A673 (cell line): ENCODE measurements around the gene CDH6. TPM values are rescaled to one million over a fixed set of nuclear protein-coding genes. Genes with fewer than 3 reads are reported as not detected.

ENCODE experiments used
- BruUV-seq: library from RNA; stranded (reverse); fragments of 400-500 nt; replicated peaks from 2 replicates; lab custom pipeline; 2021; lab: Mats Ljungman, UMichigan
- CTCF ChIA-PET: fragments of 300-600 bp; sonication (Branson Sonifier 250); formaldehyde crosslinking; loops from one replicate; lab custom pipeline; 2022; ENCODE audit warnings: antibody characterized with exemption; lab: Charles Lee
- POLR2A ChIA-PET: fragments of 300-600 bp; sonication (Branson Sonifier 250); formaldehyde crosslinking; loops from one replicate; lab custom pipeline; 2022; ENCODE audit warnings: antibody characterized with exemption; ENCODE audit not compliant: low non-redundant PET; lab: Charles Lee
- DNase-seq: peaks from one replicate; pipeline ENCODE4 v3.0.0-alpha.2; 2015; ENCODE audit warnings: low spot score
- H3K27ac ChIP-seq: fragments of 200-600 bp; sonication (generic); 2 replicates; pipeline ENCODE4 v1.5.1; 2016; ENCODE audit warnings: mixed run types, low read depth, mild to moderate bottlenecking, mixed read lengths, antibody characterized with exemption, low read length; ENCODE audit not compliant: poor library complexity, severe bottlenecking
- H3K27me3 ChIP-seq: fragments of 200-600 bp; sonication (generic); replicated peaks from 2 replicates; pipeline ENCODE4 v1.6.1; 2017; ENCODE audit warnings: mixed run types, low read depth, mild to moderate bottlenecking, mixed read lengths, antibody characterized with exemption, low read length; ENCODE audit not compliant: insufficient read depth, poor library complexity
- H3K36me3 ChIP-seq: fragments of 200-600 bp; sonication (generic); 2 replicates; pipeline ENCODE4 v1.6.1; 2016; ENCODE audit warnings: mixed run types, mild to moderate bottlenecking, mixed read lengths, antibody characterized with exemption, low read length; ENCODE audit not compliant: insufficient read depth, poor library complexity, severe bottlenecking
- H3K4me1 ChIP-seq: fragments of 200-600 bp; sonication (generic); 2 replicates; pipeline ENCODE4 v1.6.1; 2017; ENCODE audit warnings: mixed run types, mild to moderate bottlenecking, mixed read lengths, antibody characterized with exemption, low read length; ENCODE audit not compliant: insufficient read depth, poor library complexity, severe bottlenecking
- H3K4me3 ChIP-seq: fragments of 200-600 bp; sonication (generic); 2 replicates; pipeline ENCODE4 v1.5.1; 2016; ENCODE audit warnings: low read depth, mixed run types, mild to moderate bottlenecking, mixed read lengths, low read length; ENCODE audit not compliant: poor library complexity, severe bottlenecking
- H3K9me3 ChIP-seq: fragments of 200-600 bp; sonication (generic); 2 replicates; pipeline ENCODE4 v1.6.1; 2016; ENCODE audit warnings: mixed run types, low read depth, mild to moderate bottlenecking, mixed read lengths, antibody characterized with exemption, low read length; ENCODE audit not compliant: poor library complexity, severe bottlenecking
- EZH2 ChIP-seq: fragments of 200-600 bp; sonication (generic); IDR thresholded peaks from 2 replicates; pipeline ENCODE4 v1.6.1; 2017; ENCODE audit warnings: borderline replicate concordance, low read depth, mild to moderate bottlenecking, mixed read lengths, antibody characterized with exemption, low read length; ENCODE audit not compliant: poor library complexity, severe bottlenecking
- intact Hi-C: fragments of 100-400 bp; cut with micrococcal nuclease; formaldehyde crosslinking; loops from one replicate; pipeline ENCODE4 v1.10.0; 2022; ENCODE audit not compliant: unreplicated experiment
- total RNA-seq: library from RNA; stranded (reverse); gene quantifications from 2 replicates; pipeline ENCODE4 v1.2.3, GENCODE V29; 2021
- TF ChIP-seq, protein P1 (sequence below): fragments of 300-800, 200-600 bp; sonication (generic); conservative IDR thresholded peaks from 2 replicates; pipeline ENCODE4 v1.5.1; 2017; ENCODE audit warnings: low read depth, mild to moderate bottlenecking, antibody characterized with exemption, low read length, moderate library complexity, mixed read lengths

The CDH6 gene
- total RNA-seq, 1 experiment from 2014 or later = 3.6 TPM

DNA sequence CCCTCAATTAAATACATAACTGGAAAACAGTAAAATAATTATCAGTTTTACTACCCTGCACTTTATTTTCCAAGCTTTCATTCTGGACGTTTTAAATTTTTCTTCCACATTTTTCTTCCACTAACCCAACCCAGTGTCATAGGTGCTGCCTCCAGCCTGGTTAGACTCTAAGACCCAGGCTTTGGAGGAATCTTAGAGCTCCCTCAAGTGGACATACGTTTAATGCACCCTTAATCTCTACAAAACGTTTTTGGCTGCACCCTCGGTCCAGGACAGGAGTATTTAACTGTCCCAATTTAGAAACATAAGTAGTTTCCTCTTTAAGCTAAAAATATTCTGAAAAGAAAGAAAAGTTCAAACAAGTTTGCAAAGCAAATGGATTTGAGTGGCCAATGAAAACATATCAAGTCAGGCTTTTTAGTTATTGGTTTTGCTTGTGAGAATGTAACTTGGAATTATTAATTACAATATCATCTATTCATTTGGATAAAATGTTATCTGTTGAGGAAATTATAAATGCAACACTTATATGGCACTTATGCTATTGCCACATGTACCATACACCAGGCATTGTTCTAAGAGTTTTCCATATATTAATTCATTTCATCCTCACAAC, 38.9 kb downstream of the CDH6 start:
- BruUV-seq = no TSS peak
- peak; percentile 84 for DNase-seq
- H3K27ac ChIP-seq = no peak overlapping the region
- TF ChIP-seq, protein P1, sequence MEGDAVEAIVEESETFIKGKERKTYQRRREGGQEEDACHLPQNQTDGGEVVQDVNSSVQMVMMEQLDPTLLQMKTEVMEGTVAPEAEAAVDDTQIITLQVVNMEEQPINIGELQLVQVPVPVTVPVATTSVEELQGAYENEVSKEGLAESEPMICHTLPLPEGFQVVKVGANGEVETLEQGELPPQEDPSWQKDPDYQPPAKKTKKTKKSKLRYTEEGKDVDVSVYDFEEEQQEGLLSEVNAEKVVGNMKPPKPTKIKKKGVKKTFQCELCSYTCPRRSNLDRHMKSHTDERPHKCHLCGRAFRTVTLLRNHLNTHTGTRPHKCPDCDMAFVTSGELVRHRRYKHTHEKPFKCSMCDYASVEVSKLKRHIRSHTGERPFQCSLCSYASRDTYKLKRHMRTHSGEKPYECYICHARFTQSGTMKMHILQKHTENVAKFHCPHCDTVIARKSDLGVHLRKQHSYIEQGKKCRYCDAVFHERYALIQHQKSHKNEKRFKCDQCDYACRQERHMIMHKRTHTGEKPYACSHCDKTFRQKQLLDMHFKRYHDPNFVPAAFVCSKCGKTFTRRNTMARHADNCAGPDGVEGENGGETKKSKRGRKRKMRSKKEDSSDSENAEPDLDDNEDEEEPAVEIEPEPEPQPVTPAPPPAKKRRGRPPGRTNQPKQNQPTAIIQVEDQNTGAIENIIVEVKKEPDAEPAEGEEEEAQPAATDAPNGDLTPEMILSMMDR = peak; percentile 88
- TF ChIP-seq EZH2 = no peak
- H3K9me3 ChIP-seq = no peaks in the 10 kb centered on the region
- H3K36me3 ChIP-seq = no peaks in the 10 kb centered on the region
- POLR2A ChIA-PET = interaction anchor here (0.5 kb wide), 1 partner anchor 469 kb away, joined by 3 read pairs; no protein-coding TSS in a partner anchor
- no peaks in the 10 kb centered on the region for H3K27me3 ChIP-seq
- H3K4me1 ChIP-seq = peaks cover 44% of the 10 kb centered on the region
- CTCF ChIA-PET = interaction anchor here (0.6 to 1.8 kb wide), 7 partner anchors 15 to 1192 kb away, joined by 3 to 8 read pairs (median 3); no protein-coding TSS in a partner anchor
- intact Hi-C loops = loop anchor here (2.0 to 5.0 kb wide), 4 partner anchors 425 to 1192 kb away; no protein-coding TSS in a partner anchor
- no peak overlapping the region for H3K4me3 ChIP-seq

GRCh38 chr5:31235381-31235780, 41.9 kb downstream of the CDH6 start:
- TF ChIP-seq EZH2 = no peak
- TF ChIP-seq, protein P1 = no peak
- ChIA-PET POLR2A (no interaction called here), CTCF (interaction anchor here (0.7 to 1.7 kb wide), 2 partner anchors 35 to 251 kb away, joined by 4 to 6 read pairs; no protein-coding TSS in a partner anchor)
- Histone ChIP-seq H3K4me1 (peaks cover 44% of the 10 kb centered on the region), H3K27ac (no peak overlapping the region), H3K27me3 (no peaks in the 10 kb centered on the region), H3K9me3 (no peaks in the 10 kb centered on the region), H3K4me3 (no peak overlapping the region), H3K36me3 (no peaks in the 10 kb centered on the region)
- intact Hi-C loops = loop anchor here (5.0 kb wide), 1 partner anchor 252 kb away; no protein-coding TSS in a partner anchor
- peak; percentile 71 for DNase-seq
- BruUV-seq = no TSS peak

GRCh38 chr5:31236339-31236738, 42.9 kb downstream of the CDH6 start:
- Histone ChIP-seq H3K27me3 (no peaks in the 10 kb centered on the region), H3K36me3 (no peaks in the 10 kb centered on the region), H3K4me3 (no peak overlapping the region), H3K27ac (no peak overlapping the region), H3K9me3 (no peaks in the 10 kb centered on the region), H3K4me1 (peaks cover 37% of the 10 kb centered on the region)
- CTCF ChIA-PET = no interaction called here
- TF ChIP-seq, protein P1 = no peak
- no peak for TF ChIP-seq EZH2
- BruUV-seq = no TSS peak
- no peak for DNase-seq
- POLR2A ChIA-PET = interaction anchor here (0.6 kb wide), 1 partner anchor 1741 kb away, joined by 3 read pairs; no protein-coding TSS in a partner anchor
- intact Hi-C loops = loop anchor here (5.0 kb wide), 1 partner anchor 251 kb away; no protein-coding TSS in a partner anchor
